H1 (cell line): Measurements from ENCODE around the gene KCTD16. TPM values are rescaled to one million over a fixed set of nuclear protein-coding genes. Genes with fewer than 3 reads are reported as not detected.

Experiments
- CTCF ChIA-PET: fragments of 300-600 bp; sonication (Branson Sonifier 250); formaldehyde crosslinking; loops from one replicate; lab custom pipeline; 2021; ENCODE audit not compliant: partially characterized antibody; lab: Charles Lee
- POLR2A ChIA-PET: fragments of 300-600 bp; sonication (Branson Sonifier 250); formaldehyde crosslinking; loops from one replicate; lab custom pipeline; 2021; ENCODE audit warnings: inconsistent platforms; ENCODE audit not compliant: partially characterized antibody; lab: Charles Lee
- DNase-seq, 2 experiments: peaks; one replicate each; pipeline versions ENCODE4 v3.0.0 to v3.0.0-alpha.2; 2010 to 2022; ENCODE audit warnings: low spot score in 2 of 2, low read depth in 1 of 2, mixed read lengths in 1 of 2
- FAIRE-seq: peaks from 2 replicates; lab custom pipeline; 2011; peaks lifted over from hg19 to GRCh38; lab: Jason Lieb, UNC
- H2AFZ ChIP-seq: 2 replicates; pipeline ENCODE4 v1.8.1; 2012; ENCODE audit warnings: low read length, inconsistent platforms
- H2AK5ac ChIP-seq: 2 replicates; pipeline ENCODE4 v1.6.1; 2013; ENCODE audit warnings: low read depth, low read length
- H2BK120ac ChIP-seq: replicated peaks from 2 replicates; pipeline ENCODE3; 2013; ENCODE audit warnings: low read depth, low read length, inconsistent platforms
- H2BK12ac ChIP-seq: 2 replicates; pipeline ENCODE4 v1.6.1; 2013; ENCODE audit warnings: low read depth, low read length
- H2BK15ac ChIP-seq: 2 replicates; pipeline ENCODE4 v1.6.1; 2013; ENCODE audit warnings: low read length
- H2BK20ac ChIP-seq: 2 replicates; pipeline ENCODE4 v1.6.1; 2013; ENCODE audit warnings: low read length
- H2BK5ac ChIP-seq: 2 replicates; pipeline ENCODE4 v1.6.1; 2013; ENCODE audit warnings: low read depth, low read length
- H3K14ac ChIP-seq: 2 replicates; pipeline ENCODE4 v1.6.1; 2013; ENCODE audit warnings: inconsistent platforms; ENCODE audit not compliant: insufficient read length
- H3K18ac ChIP-seq: 2 replicates; pipeline ENCODE4 v1.6.1; 2013; ENCODE audit warnings: low read length; ENCODE audit errors: extremely low read depth
- H3K23ac ChIP-seq: 2 replicates; pipeline ENCODE4 v1.6.1; 2013; ENCODE audit warnings: inconsistent platforms; ENCODE audit not compliant: insufficient read length
- H3K23me2 ChIP-seq: 2 replicates; pipeline ENCODE4 v1.6.1; 2013; ENCODE audit warnings: low read depth, low read length
- H3K27ac ChIP-seq: 2 replicates; pipeline ENCODE4 v1.6.1; 2011; ENCODE audit warnings: low read depth, low read length, inconsistent platforms
- H3K27me3 ChIP-seq, 4 experiments: replicated peaks in 1 of 4; 1 replicate in 1 of 4; 2 replicates in 3 of 4; pipeline versions ENCODE4 v1.6.1 to v1.8.1; 2011 to 2013; ENCODE audit warnings: low read length in 3 of 4, mild to moderate bottlenecking in 3 of 4, inconsistent platforms in 2 of 4, mixed read lengths in 2 of 4, moderate library complexity in 1 of 4; ENCODE audit not compliant: control insufficient read depth in 3 of 4, insufficient read depth in 3 of 4; ENCODE audit errors: extremely low read depth in 1 of 4
- H3K36me3 ChIP-seq, 4 experiments: 2 replicates each; pipeline versions ENCODE4 v1.6.1 to v1.8.1; 2011 to 2013; ENCODE audit warnings: mild to moderate bottlenecking in 4 of 4, low read length in 3 of 4, moderate library complexity in 2 of 4, control low read depth in 1 of 4, inconsistent platforms in 1 of 4; ENCODE audit not compliant: insufficient read depth in 4 of 4, control insufficient read depth in 2 of 4
- H3K4ac ChIP-seq: replicated peaks from 2 replicates; pipeline ENCODE3; 2013; ENCODE audit warnings: low read length, low read depth, mixed read lengths, inconsistent platforms; ENCODE audit not compliant: insufficient read length
- H3K4me1 ChIP-seq, 4 experiments: replicated peaks in 1 of 4; 1 replicate in 1 of 4; 2 replicates in 3 of 4; pipeline versions ENCODE4 v1.6.1 to v1.8.1; 2011 to 2013; ENCODE audit warnings: low read length in 3 of 4, inconsistent platforms in 2 of 4, mixed read lengths in 1 of 4; ENCODE audit not compliant: insufficient read depth in 4 of 4, control insufficient read depth in 3 of 4
- H3K4me2 ChIP-seq, 2 experiments: 2 replicates each; pipeline versions ENCODE4 v1.6.1 to v1.8.1; 2011 to 2013; ENCODE audit warnings: low read depth in 2 of 2, low read length in 2 of 2, control low read depth in 1 of 2, inconsistent platforms in 1 of 2, mild to moderate bottlenecking in 1 of 2; ENCODE audit not compliant: insufficient read depth in 1 of 2
- H3K4me3 ChIP-seq, 4 experiments: fragments of 200-600, 300-600 bp in 1 of 4; sonication (generic), shearing (Covaris generic), sonication (Bioruptor Twin) in 1 of 4; 2 replicates each; pipeline versions ENCODE4 v1.5.1 to v1.8.1; 2011 to 2016; ENCODE audit warnings: low read length in 4 of 4, low read depth in 3 of 4, control low read depth in 2 of 4, inconsistent platforms in 2 of 4, mild to moderate bottlenecking in 2 of 4, mixed read lengths in 1 of 4, moderate library complexity in 1 of 4; ENCODE audit not compliant: insufficient read depth in 2 of 4; ENCODE audit errors: extremely low read depth in 1 of 4
- H3K56ac ChIP-seq: replicated peaks from 2 replicates; pipeline ENCODE3; 2013; ENCODE audit warnings: low read depth, mild to moderate bottlenecking, mixed read lengths, low read length, inconsistent platforms; ENCODE audit not compliant: insufficient read length
- H3K79me1 ChIP-seq: 2 replicates; pipeline ENCODE4 v1.6.1; 2013; ENCODE audit warnings: low read depth, low read length, control low read depth
- H3K79me2 ChIP-seq, 2 experiments: 2 replicates each; pipeline versions ENCODE4 v1.6.1 to v1.8.1; 2012 to 2013; ENCODE audit warnings: low read length in 2 of 2, mild to moderate bottlenecking in 2 of 2, inconsistent platforms in 1 of 2; ENCODE audit not compliant: insufficient read depth in 2 of 2, control insufficient read depth in 1 of 2
- H3K9ac ChIP-seq, 4 experiments: replicated peaks in 1 of 4; 1 replicate in 1 of 4; 2 replicates in 3 of 4; pipeline versions ENCODE4 v1.6.1 to v1.8.1; 2011 to 2013; ENCODE audit warnings: low read depth in 3 of 4, low read length in 3 of 4, control low read depth in 2 of 4, mild to moderate bottlenecking in 2 of 4, moderate library complexity in 2 of 4, inconsistent platforms in 1 of 4; ENCODE audit errors: extremely low read depth in 1 of 4
- H3K9me3 ChIP-seq, 2 experiments: 2 replicates each; pipeline versions ENCODE4 v1.6.1 to v1.8.1; 2012 to 2013; ENCODE audit warnings: mild to moderate bottlenecking in 2 of 2, moderate library complexity in 2 of 2, control low read depth in 1 of 2, inconsistent platforms in 1 of 2, low read depth in 1 of 2, low read length in 1 of 2, mixed read lengths in 1 of 2; ENCODE audit not compliant: insufficient read depth in 2 of 2
- H4K20me1 ChIP-seq, 2 experiments: replicated peaks in 1 of 2; 2 replicates each; pipeline versions ENCODE3 to v1.8.1; 2011 to 2013; ENCODE audit warnings: inconsistent platforms in 2 of 2, low read length in 2 of 2, mild to moderate bottlenecking in 1 of 2; ENCODE audit not compliant: insufficient read depth in 2 of 2, control insufficient read depth in 1 of 2
- H4K5ac ChIP-seq: 2 replicates; pipeline ENCODE4 v1.6.1; 2013; ENCODE audit warnings: low read length, low read depth, mixed read lengths, inconsistent platforms; ENCODE audit not compliant: insufficient read length
- H4K8ac ChIP-seq: 2 replicates; pipeline ENCODE4 v1.8.0; 2013; ENCODE audit warnings: mild to moderate bottlenecking, moderate library complexity, low read length, inconsistent platforms; ENCODE audit not compliant: insufficient read depth; ENCODE audit errors: extremely low read depth
- H4K91ac ChIP-seq: replicated peaks from 2 replicates; pipeline ENCODE3; 2013; ENCODE audit warnings: low read length, mixed read lengths, inconsistent platforms; ENCODE audit not compliant: insufficient read length
- ASH2L ChIP-seq: fragments of 200-600, 300-600 bp; sonication (generic); IDR thresholded peaks from one replicate; pipeline ENCODE4 v1.7.1; 2017; ENCODE audit warnings: low read length
- BACH1 ChIP-seq: IDR thresholded peaks from 2 replicates; pipeline ENCODE4 v1.6.1; 2012; ENCODE audit warnings: low read length, improper control_type of control experiment
- HDAC2 ChIP-seq, 2 experiments: fragments of 300-600 bp in 1 of 2; sonication (generic) in 1 of 2; IDR thresholded peaks; 2 replicates each; pipeline ENCODE4 v1.6.1; 2011 to 2012; ENCODE audit warnings: low read depth in 2 of 2, low read length in 2 of 2, mild to moderate bottlenecking in 2 of 2, moderate library complexity in 2 of 2, borderline replicate concordance in 1 of 2, inconsistent platforms in 1 of 2
- JUND ChIP-seq: IDR thresholded peaks from 2 replicates; pipeline ENCODE4 v1.6.1; 2011; ENCODE audit warnings: mild to moderate bottlenecking, improper control_type of control experiment, low read length
- KDM4A ChIP-seq: IDR thresholded peaks from one replicate; pipeline ENCODE4 v1.7.1; 2012; ENCODE audit warnings: low read depth, mild to moderate bottlenecking, moderate library complexity, low read length, inconsistent platforms; ENCODE audit not compliant: severe bottlenecking
- MAX ChIP-seq: IDR thresholded peaks from 2 replicates; pipeline ENCODE4 v1.6.1; 2012; ENCODE audit warnings: inconsistent platforms
- POLR2A ChIP-seq, 2 experiments: IDR thresholded peaks; 1 replicate in 1 of 2; 2 replicates in 1 of 2; pipeline ENCODE4 v1.6.1; 2011; ENCODE audit warnings: low read depth in 2 of 2, low read length in 2 of 2, mild to moderate bottlenecking in 2 of 2; ENCODE audit errors: control extremely low read depth in 1 of 2
- SIRT6 ChIP-seq: IDR thresholded peaks from one replicate; pipeline ENCODE4 v1.7.1; 2012; ENCODE audit warnings: low read length, inconsistent platforms
- SP1 ChIP-seq: IDR thresholded peaks from 2 replicates; pipeline ENCODE4 v1.6.1; 2011; ENCODE audit warnings: low read depth, low read length
- SP2 ChIP-seq: IDR thresholded peaks from 2 replicates; pipeline ENCODE4 v1.6.1; 2012; ENCODE audit warnings: mild to moderate bottlenecking, low read length, inconsistent platforms
- TAF7 ChIP-seq: optimal IDR thresholded peaks from 2 replicates; pipeline ENCODE3; 2011; ENCODE audit warnings: low read depth, mild to moderate bottlenecking, inconsistent platforms, low read length, moderate library complexity, borderline replicate concordance
- ZNF274 ChIP-seq: IDR thresholded peaks from 2 replicates; pipeline ENCODE4 v1.7.0; 2012; ENCODE audit warnings: low read length, borderline replicate concordance; ENCODE audit errors: extremely low read depth
- polyA plus RNA-seq, 7 experiments: library from polyadenylated mRNA; depleted of rRNA in 3 of 7; stranded (reverse) in 5 of 7; unstranded in 2 of 7; fragments of >200 nt in 5 of 7; fragments of 200-250 nt in 2 of 7; gene quantifications; 1 replicate in 5 of 7; 2 replicates in 1 of 7; 4 replicates in 1 of 7; pipeline versions ENCODE4 v1.2.1 to v1.2.3, GENCODE V29; 2011 to 2013; ENCODE audit warnings: missing spikeins in 2 of 7, mixed read lengths in 2 of 7
- total RNA-seq: library from RNA; stranded (reverse); fragmentation: NEBNext Ultra II Directional; extraction: Animal tissue kit (Norgen Biotek cat#: 25700); gene quantifications from 2 replicates; pipeline ENCODE4 v1.2.1, GENCODE V29; 2021

KCTD16 gene
- total and polyA plus RNA-seq, 2 of the 8 experiments (the other 6 are each of a cell fraction or from before 2014, with no cell fraction given): 0.03 to 0.24 TPM

- POLR2A ChIA-PET: no interaction called here
- H3K79me1 ChIP-seq: no peaks in the 10 kb centered on the region
- H4K20me1 ChIP-seq: no peaks in the 10 kb centered on the region
- H2AK5ac ChIP-seq: no peak overlapping the region
- H3K9me3 ChIP-seq: no peaks in the 10 kb centered on the region
- no peak overlapping the region for H4K91ac ChIP-seq
- H3K4ac ChIP-seq: no peak overlapping the region
- H2BK120ac ChIP-seq: no peak overlapping the region
- no peaks in the 10 kb centered on the region for H3K23me2 ChIP-seq
- H4K8ac ChIP-seq: no peak overlapping the region
- H2AFZ ChIP-seq: no peak overlapping the region
- no peak overlapping the region for H2BK12ac ChIP-seq
- DNase-seq (no peak), FAIRE-seq (no peak)
- TF ChIP-seq MAX: no peak
- TF ChIP-seq SIRT6: no peak
- no peak for TF ChIP-seq HDAC2 (IDR thresholded peaks at IDR 0.05; ENCODE audit: borderline replicate concordance in 1 of 2, low read depth in 2 of 2, low read length in 2 of 2)
- no peak for TF ChIP-seq JUND
- no peak for TF ChIP-seq TAF7
- TF ChIP-seq BACH1: no peak
- no peak for TF ChIP-seq ZNF274
- TF ChIP-seq POLR2A (IDR thresholded peaks at IDR 0.05; ENCODE audit: control extremely low read depth in 1 of 2, low read depth in 2 of 2, low read length in 2 of 2): no peak
- TF ChIP-seq SP1: no peak
- no peak for TF ChIP-seq KDM4A
- TF ChIP-seq ASH2L: no peak
- TF ChIP-seq SP2: no peak
- no peak overlapping the region for H4K5ac ChIP-seq
- H2BK20ac ChIP-seq: no peak overlapping the region
- no peak overlapping the region for H3K23ac ChIP-seq
- H3K14ac ChIP-seq: no peak overlapping the region
- CTCF ChIA-PET: interaction anchor here (0.6 to 8.3 kb wide), 13 partner anchors 13 to 997 kb away, joined by 3 to 70 read pairs (median 3); no protein-coding TSS in a partner anchor
- no peak overlapping the region for H3K9ac ChIP-seq
- H3K79me2 ChIP-seq: no peaks in the 10 kb centered on the region
- no peak overlapping the region for H2BK5ac ChIP-seq
- H3K27ac ChIP-seq: no peak overlapping the region
- no peak overlapping the region for H2BK15ac ChIP-seq
- H3K56ac ChIP-seq: no peak overlapping the region
- no peak overlapping the region for H3K4me2 ChIP-seq
- H3K4me3 ChIP-seq: no peak overlapping the region
- no peaks in the 10 kb centered on the region for H3K4me1 ChIP-seq
- H3K18ac ChIP-seq: no peak overlapping the region
- H3K36me3 ChIP-seq: no peaks in the 10 kb centered on the region
- no peaks in the 10 kb centered on the region for H3K27me3 ChIP-seq
Observed at GRCh38 chr5:144331361-144331760, 160.7 kb downstream of the KCTD16 start.
